IMR-90 (cell line): ENCODE measurements around the gene RBM42. TPM values are rescaled to one million over a fixed set of nuclear protein-coding genes. Genes with fewer than 3 reads are reported as not detected.

Experiments
- ATAC-seq: fragments of 200-7000 bp; cut with Tn5 transposase; 2 replicates; pipeline ENCODE4 v1.9.1; 2020; ENCODE audit warnings: low read depth, mild to moderate bottlenecking, moderate library complexity
- BruUV-seq: library from RNA; stranded (reverse); fragments of 400-500 nt; replicated peaks from 2 replicates; lab custom pipeline; 2021; lab: Mats Ljungman, UMichigan
- CTCF ChIA-PET: fragments of 300-600 bp; formaldehyde crosslinking; extraction: SDS; loops from one replicate; lab custom pipeline; 2021; ENCODE audit warnings: antibody characterized with exemption; lab: Yijun Ruan, JAX
- POLR2A ChIA-PET: fragments of 300-600 bp; sonication (Branson Sonifier 250); formaldehyde crosslinking; loops from one replicate; lab custom pipeline; 2022; ENCODE audit warnings: antibody characterized with exemption; ENCODE audit not compliant: unreplicated experiment; lab: Charles Lee
- DNase-seq: peaks from one replicate; pipeline ENCODE4 v3.0.0; 2013
- H2AFZ ChIP-seq: replicated peaks from 2 replicates; pipeline ENCODE3; 2013; ENCODE audit warnings: low read length, mild to moderate bottlenecking; ENCODE audit not compliant: poor library complexity
- H2AK5ac ChIP-seq: 2 replicates; pipeline ENCODE4 v1.6.1; 2013; ENCODE audit warnings: low read depth, low read length, inconsistent platforms
- H2AK9ac ChIP-seq: replicated peaks from 2 replicates; pipeline ENCODE3; 2013; ENCODE audit warnings: mild to moderate bottlenecking, low read depth, low read length, moderate library complexity; ENCODE audit not compliant: poor library complexity
- H2BK120ac ChIP-seq: 2 replicates; pipeline ENCODE4 v1.6.1; 2013; ENCODE audit warnings: low read depth, low read length, inconsistent platforms
- H2BK15ac ChIP-seq: 3 replicates; pipeline ENCODE4 v1.6.1; 2013; ENCODE audit warnings: low read depth, low read length, inconsistent platforms
- H2BK20ac ChIP-seq: 2 replicates; pipeline ENCODE4 v1.6.1; 2013; ENCODE audit warnings: low read depth, mild to moderate bottlenecking, inconsistent platforms, low read length, moderate library complexity
- H2BK5ac ChIP-seq: 2 replicates; pipeline ENCODE4 v1.6.1; 2013; ENCODE audit warnings: mild to moderate bottlenecking, low read depth, low read length, inconsistent platforms; ENCODE audit not compliant: poor library complexity, severe bottlenecking
- H3K14ac ChIP-seq: replicated peaks from 2 replicates; pipeline ENCODE4 v1.6.1; 2013; ENCODE audit warnings: low read depth, low read length, inconsistent platforms
- H3K18ac ChIP-seq: 2 replicates; pipeline ENCODE4 v1.6.1; 2013; ENCODE audit warnings: low read depth, low read length, control low read depth
- H3K23ac ChIP-seq: 2 replicates; pipeline ENCODE4 v1.6.1; 2013; ENCODE audit warnings: low read depth, low read length, inconsistent platforms
- H3K27ac ChIP-seq: 2 replicates; pipeline ENCODE4 v1.5.1; 2013; ENCODE audit warnings: mild to moderate bottlenecking, control low read depth, low read length; ENCODE audit not compliant: insufficient read depth
- H3K27me3 ChIP-seq: 2 replicates; pipeline ENCODE4 v1.6.1; 2013; ENCODE audit warnings: low read length; ENCODE audit not compliant: control insufficient read depth, insufficient read depth
- H3K36me3 ChIP-seq: 2 replicates; pipeline ENCODE4 v1.6.1; 2013; ENCODE audit warnings: low read length, mixed read lengths; ENCODE audit not compliant: control insufficient read depth, insufficient read depth
- H3K4ac ChIP-seq: 2 replicates; pipeline ENCODE4 v1.6.1; 2013; ENCODE audit warnings: low read depth, low read length, inconsistent platforms
- H3K4me1 ChIP-seq: 2 replicates; pipeline ENCODE4 v1.6.1; 2013; ENCODE audit warnings: low read length, mixed read lengths; ENCODE audit not compliant: control insufficient read depth, insufficient read depth
- H3K4me2 ChIP-seq: 2 replicates; pipeline ENCODE4 v1.6.1; 2013; ENCODE audit warnings: low read depth, mild to moderate bottlenecking, control low read depth, low read length, moderate library complexity
- H3K4me3 ChIP-seq: 2 replicates; pipeline ENCODE4 v1.5.1; 2013; ENCODE audit warnings: low read depth, mild to moderate bottlenecking, control low read depth, low read length, moderate library complexity; ENCODE audit not compliant: insufficient read depth
- H3K56ac ChIP-seq: 2 replicates; pipeline ENCODE4 v1.6.1; 2013; ENCODE audit warnings: low read length, inconsistent platforms; ENCODE audit not compliant: insufficient read depth; ENCODE audit errors: extremely low read depth
- H3K79me1 ChIP-seq, 2 experiments: 2 replicates each; pipeline ENCODE4 v1.6.1; 2013; ENCODE audit warnings: low read length in 2 of 2, inconsistent platforms in 1 of 2, low read depth in 1 of 2
- H3K9ac ChIP-seq: 2 replicates; pipeline ENCODE4 v1.6.1; 2013; ENCODE audit warnings: low read depth, low read length, control low read depth
- H3K9me1 ChIP-seq: 2 replicates; pipeline ENCODE4 v1.6.1; 2013; ENCODE audit warnings: low read length, inconsistent platforms; ENCODE audit not compliant: insufficient read depth
- H3K9me3 ChIP-seq: 2 replicates; pipeline ENCODE4 v1.6.1; 2013; ENCODE audit warnings: low read length; ENCODE audit not compliant: control insufficient read depth, insufficient read depth
- H4K20me1 ChIP-seq: 2 replicates; pipeline ENCODE4 v1.6.1; 2013; ENCODE audit warnings: low read length, inconsistent platforms; ENCODE audit not compliant: insufficient read depth
- H4K5ac ChIP-seq: 2 replicates; pipeline ENCODE4 v1.6.1; 2013; ENCODE audit warnings: mild to moderate bottlenecking, low read depth, low read length, control low read depth
- H4K8ac ChIP-seq, 2 experiments: 2 replicates each; pipeline ENCODE4 v1.6.1; 2013; ENCODE audit warnings: low read depth in 2 of 2, low read length in 2 of 2, control low read depth in 1 of 2, inconsistent platforms in 1 of 2
- H4K91ac ChIP-seq: 2 replicates; pipeline ENCODE4 v1.6.1; 2013; ENCODE audit warnings: low read depth, low read length, inconsistent platforms; ENCODE audit not compliant: insufficient read depth
- BHLHE40 ChIP-seq: fragments of 150-350 bp; IDR thresholded peaks from 2 replicates; pipeline ENCODE4 v1.6.1; 2016; ENCODE audit warnings: mild to moderate bottlenecking, low read depth, low read length
- CEBPB ChIP-seq: IDR thresholded peaks from 2 replicates; pipeline ENCODE4 v1.6.1; 2012; ENCODE audit warnings: low read depth, low read length, improper control_type of control experiment
- CHD1 ChIP-seq: IDR thresholded peaks from 2 replicates; pipeline ENCODE4 v1.6.1; 2012; ENCODE audit warnings: low read depth, low read length, improper control_type of control experiment
- ELK1 ChIP-seq: fragments of 150-350 bp; IDR thresholded peaks from 2 replicates; pipeline ENCODE4 v1.6.1; 2016; ENCODE audit warnings: low read depth, mild to moderate bottlenecking, low read length, moderate library complexity, borderline replicate concordance
- MAFK ChIP-seq: IDR thresholded peaks from 2 replicates; pipeline ENCODE4 v1.6.1; 2012; ENCODE audit warnings: low read depth, low read length, improper control_type of control experiment
- MAZ ChIP-seq: IDR thresholded peaks from 2 replicates; pipeline ENCODE4 v1.6.1; 2012; ENCODE audit warnings: low read depth, mild to moderate bottlenecking, low read length, improper control_type of control experiment, moderate library complexity, borderline replicate concordance
- MXI1 ChIP-seq: IDR thresholded peaks from 2 replicates; pipeline ENCODE4 v1.6.1; 2012; ENCODE audit warnings: low read depth, mild to moderate bottlenecking, low read length, moderate library complexity, borderline replicate concordance
- NFE2L2 ChIP-seq: fragments of 150-350 bp; IDR thresholded peaks from 2 replicates; pipeline ENCODE4 v1.6.1; 2016; ENCODE audit warnings: low read depth, mild to moderate bottlenecking, low read length
- POLR2A ChIP-seq: IDR thresholded peaks from 2 replicates; pipeline ENCODE4 v1.6.1; 2012; ENCODE audit warnings: mild to moderate bottlenecking, low read depth, low read length
- RAD21 ChIP-seq: IDR thresholded peaks from 2 replicates; pipeline ENCODE4 v1.6.1; 2012; ENCODE audit warnings: low read length, improper control_type of control experiment
- RCOR1 ChIP-seq: IDR thresholded peaks from 2 replicates; pipeline ENCODE4 v1.6.1; 2012; ENCODE audit warnings: mild to moderate bottlenecking, low read length, improper control_type of control experiment; ENCODE audit not compliant: insufficient replicate concordance
- RFX5 ChIP-seq: IDR thresholded peaks from 2 replicates; pipeline ENCODE4 v1.8.0; 2012; ENCODE audit warnings: low read depth, mild to moderate bottlenecking, low read length, moderate library complexity
- SMC3 ChIP-seq: fragments of 150-350 bp; IDR thresholded peaks from 2 replicates; pipeline ENCODE4 v1.6.1; 2016; ENCODE audit warnings: low read depth, mild to moderate bottlenecking, antibody characterized with exemption, low read length, moderate library complexity
- WGBS, 2 experiments: methylation state at CpG; one replicate each; pipeline versions ENCODE4 v1.1.5 to v1.1.7; 2013; ENCODE audit warnings: missing lambda C conversion rate in 2 of 2; ENCODE audit not compliant: insufficient read length in 1 of 2; ENCODE audit errors: extremely low coverage in 2 of 2; 5-methylcytosine and 5-hydroxymethylcytosine counted together
- dilution Hi-C: fragments of 300-500 bp; cut with HindIII; formaldehyde crosslinking; loops from one replicate; pipeline ENCODE4 v1.14.3; 2018; ENCODE audit warnings: low sequenced_read_pairs; ENCODE audit not compliant: unreplicated experiment
- in situ Hi-C: fragments of 300-500 bp; cut with MboI; formaldehyde crosslinking; loops from 3 replicates; pipeline ENCODE4 v1.14.3; 2019; ENCODE audit warnings: low sequenced_read_pairs, inconsistent platforms, mixed read lengths
- intact Hi-C: fragments of 100-400 bp; cut with micrococcal nuclease; formaldehyde crosslinking; loops from 2 replicates; pipeline ENCODE4 v1.10.0; 2022
- polyA plus RNA-seq, 3 experiments: library from polyadenylated mRNA; depleted of rRNA; stranded (reverse); fragments of >200 nt; gene quantifications; 2 replicates each; pipeline ENCODE4 v1.2.3, GENCODE V29; 2012; ENCODE audit warnings: low replicate concordance in 1 of 3
- total RNA-seq: library from RNA; depleted of rRNA; stranded (reverse); fragments of >200 nt; gene quantifications from 2 replicates; pipeline ENCODE4 v1.2.3, GENCODE V29; 2012
- TF ChIP-seq, protein P1 (sequence below): conservative IDR thresholded peaks from 2 replicates; pipeline ENCODE4 v1.5.1; 2012; ENCODE audit warnings: mild to moderate bottlenecking, low read depth, low read length, improper control_type of control experiment

The RBM42 gene
- total and polyA plus RNA-seq, 2 of the 4 experiments (the other 2 are of a cell fraction) = 19.0 to 41.5 TPM

GRCh38 chr19:35595928-35596327 is 32.9 kb upstream of the RBM42 start:
- Histone ChIP-seq H4K91ac (no peak overlapping the region), H3K27ac (no peak overlapping the region), H4K5ac (no peak overlapping the region), H2BK20ac (no peak overlapping the region), H2BK15ac (no peak overlapping the region), H3K56ac (no peak overlapping the region), H2AFZ (no peak overlapping the region), H3K9me3 (no peaks in the 10 kb centered on the region), H2BK120ac (no peak overlapping the region), H2AK9ac (no peak overlapping the region), H3K18ac (no peak overlapping the region), H3K14ac (no peak overlapping the region), H3K27me3 (0 out of 2 replicates have a peak, but pooled peaks cover 2% of the 10 kb centered on the region), H3K9ac (no peak overlapping the region), H3K4me1 (no peaks in the 10 kb centered on the region), H3K4ac (no peak overlapping the region), H3K36me3 (no peaks in the 10 kb centered on the region), H3K4me2 (no peak overlapping the region), H3K9me1 (no peaks in the 10 kb centered on the region), H4K8ac (no peak overlapping the region), H2AK5ac (no peak overlapping the region), H3K4me3 (no peak overlapping the region), H4K20me1 (no peaks in the 10 kb centered on the region), H3K79me1 (no peaks in the 10 kb centered on the region), H2BK5ac (no peak overlapping the region), H3K23ac (no peak overlapping the region)
- no CpG with 5 or more reads among the region's 1 CpG for WGBS, 2 experiments
- DNase-seq (no peak), ATAC-seq (no peak)
- intact Hi-C loops (no loop called here), in situ Hi-C loops (loop anchor here (25.0 kb wide), 1 partner anchor 259 kb away; the partner anchor contains the start of genes CD22 and FFAR1), dilution Hi-C loops (no loop called here)
- ChIA-PET POLR2A (no interaction called here), CTCF (no interaction called here)
- no peak for TF ChIP-seq BHLHE40
- TF ChIP-seq, protein P1, sequence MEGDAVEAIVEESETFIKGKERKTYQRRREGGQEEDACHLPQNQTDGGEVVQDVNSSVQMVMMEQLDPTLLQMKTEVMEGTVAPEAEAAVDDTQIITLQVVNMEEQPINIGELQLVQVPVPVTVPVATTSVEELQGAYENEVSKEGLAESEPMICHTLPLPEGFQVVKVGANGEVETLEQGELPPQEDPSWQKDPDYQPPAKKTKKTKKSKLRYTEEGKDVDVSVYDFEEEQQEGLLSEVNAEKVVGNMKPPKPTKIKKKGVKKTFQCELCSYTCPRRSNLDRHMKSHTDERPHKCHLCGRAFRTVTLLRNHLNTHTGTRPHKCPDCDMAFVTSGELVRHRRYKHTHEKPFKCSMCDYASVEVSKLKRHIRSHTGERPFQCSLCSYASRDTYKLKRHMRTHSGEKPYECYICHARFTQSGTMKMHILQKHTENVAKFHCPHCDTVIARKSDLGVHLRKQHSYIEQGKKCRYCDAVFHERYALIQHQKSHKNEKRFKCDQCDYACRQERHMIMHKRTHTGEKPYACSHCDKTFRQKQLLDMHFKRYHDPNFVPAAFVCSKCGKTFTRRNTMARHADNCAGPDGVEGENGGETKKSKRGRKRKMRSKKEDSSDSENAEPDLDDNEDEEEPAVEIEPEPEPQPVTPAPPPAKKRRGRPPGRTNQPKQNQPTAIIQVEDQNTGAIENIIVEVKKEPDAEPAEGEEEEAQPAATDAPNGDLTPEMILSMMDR = no peak
- no peak for TF ChIP-seq ELK1
- TF ChIP-seq RAD21 = no peak
- TF ChIP-seq MAZ = no peak
- no peak for TF ChIP-seq RCOR1
- no peak for TF ChIP-seq MXI1
- no peak for TF ChIP-seq NFE2L2
- no peak for TF ChIP-seq CEBPB
- TF ChIP-seq CHD1 = no peak
- no peak for TF ChIP-seq RFX5
- no peak for TF ChIP-seq MAFK
- TF ChIP-seq SMC3 = no peak
- no peak for TF ChIP-seq POLR2A
- no TSS peak for BruUV-seq
